Peyer's patch (tissue), 4 donors: ENCODE measurements around the gene RAD52.

Experiments
- CTCF ChIP-seq, 6 experiments: fragments of 450-650 bp in 4 of 6; fragments of 200-600 bp in 2 of 6; sonication (generic) in 1 of 6; IDR thresholded peaks; one replicate each; pipeline ENCODE4 v1.5.1; 2017 to 2019; ENCODE audit warnings: antibody characterized with exemption in 6 of 6, mild to moderate bottlenecking in 3 of 6, moderate library complexity in 1 of 6
- POLR2A ChIP-seq, 2 donors: fragments of 450-650 bp; IDR thresholded peaks; one replicate each; pipeline ENCODE4 v1.5.1; 2017; ENCODE audit warnings: antibody characterized with exemption in 2 of 2, mild to moderate bottlenecking in 2 of 2, moderate library complexity in 2 of 2

GRCh38 chr12:989751-990660 is 40.5 kb upstream of the RAD52 start:
- TF ChIP-seq CTCF (IDR thresholded peaks at IDR 0.05), result no peak
- no peak for TF ChIP-seq POLR2A (IDR thresholded peaks at IDR 0.05)
